Suprapubic skin (tissue), 3 donors: ENCODE measurements around the gene CD48.

ENCODE experiments used
- CTCF ChIP-seq, 2 donors: fragments of 200-600 bp in 1 of 2; fragments of 450-650 bp in 1 of 2; sonication (generic) in 1 of 2; IDR thresholded peaks; one replicate each; pipeline ENCODE4 v1.5.1; 2016 to 2019; ENCODE audit warnings: antibody characterized with exemption in 2 of 2, mild to moderate bottlenecking in 1 of 2, moderate library complexity in 1 of 2
- POLR2A ChIP-seq, 2 donors: fragments of 450-650 bp; IDR thresholded peaks; one replicate each; pipeline ENCODE4 v1.6.1; 2017; ENCODE audit warnings: antibody characterized with exemption in 2 of 2, mild to moderate bottlenecking in 2 of 2, moderate library complexity in 2 of 2

- no peak for TF ChIP-seq POLR2A (IDR thresholded peaks at IDR 0.05)
- TF ChIP-seq CTCF (IDR thresholded peaks at IDR 0.05), result no peak
Measured at GRCh38 chr1:160708801-160709200, 2.8 kb downstream of the CD48 start.
